Panc1 (cell line): ENCODE measurements around the gene EYS.

Experiments used
- CTCF ChIP-seq: fragments of 450-650 bp; IDR thresholded peaks from 2 replicates; pipeline ENCODE4 v1.5.1; 2017; ENCODE audit warnings: mild to moderate bottlenecking
- POLR2AphosphoS5 ChIP-seq: IDR thresholded peaks from 2 replicates; pipeline ENCODE4 v1.6.1; 2012; ENCODE audit warnings: mild to moderate bottlenecking, low read depth, low read length, moderate library complexity

GRCh38 chr6:64238071-64238470, 1469.0 kb downstream of the EYS start:
- TF ChIP-seq CTCF (no peak), POLR2AphosphoS5 (no peak)
